Upper lobe of left lung (tissue), 4 donors: ENCODE data around the gene ATAT1.

Experiments used
- EP300 ChIP-seq, 4 donors: sonication (generic); formaldehyde crosslinking; IDR thresholded peaks; one replicate each; pipeline ENCODE4 v1.5.1; 2017; ENCODE audit warnings: antibody characterized with exemption in 4 of 4, control low read depth in 2 of 4
- POLR2A ChIP-seq, 4 donors: fragments of 450-650 bp; IDR thresholded peaks; one replicate each; pipeline ENCODE4 v1.5.1; 2016 to 2017; ENCODE audit warnings: antibody characterized with exemption in 4 of 4, mild to moderate bottlenecking in 2 of 4
- TF ChIP-seq, protein P1 (sequence below), 6 experiments: fragments of 450-650 bp in 4 of 6; fragments of 200-600 bp in 2 of 6; sonication (generic) in 2 of 6; IDR thresholded peaks; one replicate each; pipeline ENCODE4 v1.5.1; 2016 to 2019; ENCODE audit warnings: antibody characterized with exemption in 6 of 6

DNA sequence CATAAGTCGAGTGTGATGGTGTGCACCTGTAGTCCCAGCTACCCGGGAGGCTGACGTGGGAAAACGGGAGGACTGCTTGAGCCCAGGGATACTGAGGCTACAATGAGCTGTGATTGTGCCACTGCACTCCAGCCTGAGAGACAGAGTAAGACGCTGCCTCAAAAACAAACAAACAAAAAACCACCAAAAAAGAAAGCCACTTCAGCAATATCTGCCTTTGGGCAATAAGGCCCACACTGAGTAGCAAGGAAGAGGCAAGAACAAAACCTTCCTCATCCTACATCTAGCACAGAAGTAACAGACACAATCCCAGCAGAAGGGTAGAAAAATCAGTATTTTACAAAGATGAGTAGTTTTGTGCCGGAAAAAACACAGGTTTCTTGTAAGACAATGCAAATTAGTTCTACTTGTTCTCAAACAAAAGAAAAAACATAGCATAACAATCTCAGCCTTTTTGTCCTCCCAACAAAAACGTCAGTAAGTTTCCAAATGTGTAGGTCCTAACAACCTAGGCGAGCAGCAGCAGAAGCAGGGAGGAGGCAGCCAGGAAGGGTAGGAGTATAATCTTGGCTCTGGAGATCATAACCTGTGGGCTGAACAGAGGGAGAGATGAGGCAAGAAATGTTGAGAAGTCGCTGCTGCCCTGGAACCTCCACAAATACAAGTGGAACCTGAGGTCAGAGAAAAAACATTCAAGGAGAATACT lies 15.4 kb upstream of the ATAT1 start:
- TF ChIP-seq, protein P1, sequence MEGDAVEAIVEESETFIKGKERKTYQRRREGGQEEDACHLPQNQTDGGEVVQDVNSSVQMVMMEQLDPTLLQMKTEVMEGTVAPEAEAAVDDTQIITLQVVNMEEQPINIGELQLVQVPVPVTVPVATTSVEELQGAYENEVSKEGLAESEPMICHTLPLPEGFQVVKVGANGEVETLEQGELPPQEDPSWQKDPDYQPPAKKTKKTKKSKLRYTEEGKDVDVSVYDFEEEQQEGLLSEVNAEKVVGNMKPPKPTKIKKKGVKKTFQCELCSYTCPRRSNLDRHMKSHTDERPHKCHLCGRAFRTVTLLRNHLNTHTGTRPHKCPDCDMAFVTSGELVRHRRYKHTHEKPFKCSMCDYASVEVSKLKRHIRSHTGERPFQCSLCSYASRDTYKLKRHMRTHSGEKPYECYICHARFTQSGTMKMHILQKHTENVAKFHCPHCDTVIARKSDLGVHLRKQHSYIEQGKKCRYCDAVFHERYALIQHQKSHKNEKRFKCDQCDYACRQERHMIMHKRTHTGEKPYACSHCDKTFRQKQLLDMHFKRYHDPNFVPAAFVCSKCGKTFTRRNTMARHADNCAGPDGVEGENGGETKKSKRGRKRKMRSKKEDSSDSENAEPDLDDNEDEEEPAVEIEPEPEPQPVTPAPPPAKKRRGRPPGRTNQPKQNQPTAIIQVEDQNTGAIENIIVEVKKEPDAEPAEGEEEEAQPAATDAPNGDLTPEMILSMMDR (IDR thresholded peaks at IDR 0.05), result no peak
- TF ChIP-seq POLR2A (IDR thresholded peaks at IDR 0.05) (no peak), EP300 (IDR thresholded peaks at IDR 0.05) (no peak)
